ENCODE results near the gene HOXB2.
A peak's percentile ranks its signal among the peaks of the same experiment; 100 is the strongest.

Gene HOXB2

GRCh38 chr17:48500435-48501426 is 44.2 kb downstream of the HOXB2 start:
- Histone ChIP-seq H3K9ac (no peak overlapping the region), H3K4me1 (no peaks in the 10 kb centered on the region), H3K4me2 (ENCODE audit: low read length) (peak overlapping the region; percentile 16), H3K27me3 (ENCODE audit: control insufficient read depth, insufficient read depth, low read length) (no peaks in the 10 kb centered on the region), H3K4me3 (ENCODE audit: low read depth, low read length) (no peak overlapping the region), H3K27ac (no peak overlapping the region), H3K79me2 (no peaks in the 10 kb centered on the region), H3K36me3 (ENCODE audit: control insufficient read depth, insufficient read depth, low read length) (no peaks in the 10 kb centered on the region), H3K9me3 (ENCODE audit: control insufficient read depth, low read length) (no peaks in the 10 kb centered on the region), H2AFZ (no peak overlapping the region)
- TF ChIP-seq CTCF (IDR thresholded peaks at IDR 0.05) = no peak

DNA sequence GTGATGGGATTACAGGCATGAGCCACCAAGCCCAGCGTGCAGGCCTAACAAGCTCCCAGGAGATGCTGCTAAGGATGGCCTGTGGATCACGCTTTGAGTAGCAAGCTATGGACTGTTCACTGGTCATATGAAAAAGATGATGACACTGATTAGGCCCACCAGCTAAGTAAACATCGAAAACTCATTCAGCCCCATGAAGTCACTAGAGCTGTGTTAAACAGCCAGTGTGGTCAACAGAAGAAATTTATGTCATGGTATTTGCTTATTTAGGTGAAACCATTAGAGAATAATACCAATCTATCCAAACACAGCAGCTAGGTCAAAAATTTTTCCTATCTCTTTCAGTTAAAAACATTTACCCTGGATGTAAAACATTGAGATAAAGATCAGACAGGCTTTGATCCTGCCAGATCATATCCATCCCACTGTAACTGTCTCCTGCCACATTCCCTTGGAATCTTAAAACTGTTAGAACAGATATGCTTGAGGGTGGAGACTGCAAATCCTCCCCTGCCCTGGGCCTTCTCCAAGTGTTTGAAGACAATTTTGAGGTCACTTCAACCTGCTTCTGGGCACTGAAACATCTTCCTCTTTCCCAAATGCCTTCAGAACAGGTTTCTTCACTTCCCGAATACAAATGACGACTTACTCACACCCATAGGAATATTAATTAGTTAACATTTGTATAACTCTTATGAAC is 45.0 kb downstream of the HOXB2 start:
- H3K36me3 ChIP-seq (ENCODE audit: control insufficient read depth, insufficient read depth, low read length) = no peaks in the 10 kb centered on the region
- H3K79me2 ChIP-seq = no peaks in the 10 kb centered on the region
- no peak for TF ChIP-seq CTCF (IDR thresholded peaks at IDR 0.05)
- H3K9me3 ChIP-seq (ENCODE audit: control insufficient read depth, low read length) = no peaks in the 10 kb centered on the region
- H3K27me3 ChIP-seq (ENCODE audit: control insufficient read depth, insufficient read depth, low read length) = no peaks in the 10 kb centered on the region
- no peak overlapping the region for H3K9ac ChIP-seq
- H2AFZ ChIP-seq = no peak overlapping the region
- H3K4me3 ChIP-seq (ENCODE audit: low read depth, low read length) = no peak overlapping the region
- H3K27ac ChIP-seq = no peak overlapping the region
- H3K4me2 ChIP-seq (ENCODE audit: low read length) = no peak overlapping the region
- no peaks in the 10 kb centered on the region for H3K4me1 ChIP-seq

DNA sequence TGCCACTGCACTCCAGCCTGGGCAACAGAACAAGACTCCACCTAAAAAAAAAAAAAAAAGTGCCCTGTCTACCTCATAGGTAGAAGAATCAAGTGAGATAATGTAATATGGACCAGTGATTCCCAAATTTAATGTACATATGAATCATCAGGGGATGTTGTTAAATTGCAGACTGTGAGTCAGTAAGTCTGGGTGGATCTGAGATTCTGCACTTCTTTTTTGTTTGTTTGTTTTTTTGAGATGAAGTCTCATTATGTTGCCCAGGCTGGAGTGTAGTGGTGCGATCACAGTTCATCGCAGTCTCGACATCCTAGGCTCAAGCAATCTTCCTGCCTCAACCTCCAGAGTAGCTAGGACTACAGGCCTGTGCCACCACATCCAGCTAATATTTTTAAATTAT is 45.7 kb downstream of the HOXB2 start:
- H3K79me2 ChIP-seq = no peaks in the 10 kb centered on the region
- TF ChIP-seq CTCF (IDR thresholded peaks at IDR 0.05) = no peak
- H3K4me3 ChIP-seq (ENCODE audit: low read depth, low read length) = no peak overlapping the region
- H3K4me1 ChIP-seq = no peaks in the 10 kb centered on the region
- H3K27me3 ChIP-seq (ENCODE audit: control insufficient read depth, insufficient read depth, low read length) = no peaks in the 10 kb centered on the region
- H3K4me2 ChIP-seq (ENCODE audit: low read length) = no peak overlapping the region
- H3K9me3 ChIP-seq (ENCODE audit: control insufficient read depth, low read length) = no peaks in the 10 kb centered on the region
- H2AFZ ChIP-seq = no peak overlapping the region
- no peaks in the 10 kb centered on the region for H3K36me3 ChIP-seq (ENCODE audit: control insufficient read depth, insufficient read depth, low read length)
- no peak overlapping the region for H3K27ac ChIP-seq
- H3K9ac ChIP-seq = no peak overlapping the region

DNA sequence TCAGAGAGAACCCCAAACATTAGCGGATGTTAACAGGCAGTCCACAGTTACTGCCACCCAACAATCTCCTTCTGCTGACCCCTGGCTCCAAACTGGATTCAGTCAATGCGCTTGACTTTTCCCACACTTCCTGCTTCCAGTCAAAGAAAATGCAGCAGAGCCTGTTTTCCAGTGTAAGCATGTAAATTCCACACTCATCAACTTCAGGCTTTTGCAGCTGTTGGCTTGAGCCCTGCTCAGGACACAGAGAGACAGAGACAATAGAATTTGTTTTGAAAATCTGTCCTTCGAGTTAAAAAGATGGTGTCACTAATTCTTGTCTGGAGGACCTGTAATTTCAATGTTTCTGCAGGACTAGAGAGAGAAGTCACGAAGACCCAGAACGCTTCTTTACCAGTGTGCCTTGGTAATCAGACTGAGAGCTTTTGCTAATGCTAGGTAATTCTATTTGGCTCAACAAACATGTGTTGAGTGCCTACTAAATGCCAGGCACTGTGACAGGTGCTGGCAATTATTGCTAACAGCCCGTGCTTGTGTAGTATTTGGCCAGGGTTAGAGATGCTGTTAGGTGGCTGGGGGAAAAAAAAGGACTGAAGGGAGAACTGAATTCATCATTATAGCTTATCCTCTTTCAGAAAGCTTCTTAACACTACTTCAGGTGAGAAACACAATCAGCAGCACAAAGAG is 46.6 kb downstream of the HOXB2 start:
- Histone ChIP-seq H3K27ac (no peak overlapping the region), H3K79me2 (no peaks in the 10 kb centered on the region), H3K36me3 (ENCODE audit: control insufficient read depth, insufficient read depth, low read length) (no peaks in the 10 kb centered on the region), H3K4me2 (ENCODE audit: low read length) (peak overlapping the region; percentile 45), H3K4me3 (ENCODE audit: low read depth, low read length) (peak overlapping the region; percentile 5), H3K9me3 (ENCODE audit: control insufficient read depth, low read length) (no peaks in the 10 kb centered on the region), H3K4me1 (no peaks in the 10 kb centered on the region), H3K9ac (no peak overlapping the region), H3K27me3 (ENCODE audit: control insufficient read depth, insufficient read depth, low read length) (no peaks in the 10 kb centered on the region), H2AFZ (no peak overlapping the region)
- no peak for TF ChIP-seq CTCF (IDR thresholded peaks at IDR 0.05)

Data from parathyroid adenoma (tissue), 2 donors.